CD8-positive, alpha-beta memory T cell (primary cell): Measurements from ENCODE around the gene KRTAP2-2. TPM values are rescaled to one million over a fixed set of nuclear protein-coding genes. Genes with fewer than 3 reads are reported as not detected.
"Not testable (repeated sequence)": the region's sequence is repeated elsewhere in the genome, so short reads cannot be mapped to it uniquely, and the experiment has no call there.

Source experiments
- CTCF ChIA-PET: fragments of 350-600 bp; sonication (Branson Sonifier 250); formaldehyde crosslinking; loops from one replicate; lab custom pipeline; 2021; ENCODE audit warnings: antibody characterized with exemption; lab: Charles Lee
- POLR2A ChIA-PET: fragments of 350-600 bp; sonication (Branson Sonifier 250); formaldehyde crosslinking; loops from one replicate; lab custom pipeline; 2021; ENCODE audit warnings: antibody characterized with exemption; lab: Charles Lee
- DNase-seq, 5 donors: peaks; one replicate each; pipeline versions ENCODE4 v3.0.0 to v3.0.0-alpha.2; 2020 to 2022; ENCODE audit warnings: mixed read lengths in 1 of 5
- H3K27ac ChIP-seq: one replicate; pipeline ENCODE4 v1.7.0; 2013; ENCODE audit warnings: low read depth, mild to moderate bottlenecking, low read length, moderate library complexity
- H3K27me3 ChIP-seq: 2 replicates; pipeline ENCODE4 v1.7.0; 2013; ENCODE audit warnings: low read length, mild to moderate bottlenecking; ENCODE audit not compliant: insufficient read depth, poor library complexity, severe bottlenecking
- H3K36me3 ChIP-seq: 2 replicates; pipeline ENCODE4 v1.7.0; 2013; ENCODE audit warnings: mild to moderate bottlenecking, low read length, moderate library complexity; ENCODE audit not compliant: insufficient read depth
- H3K4me1 ChIP-seq: 2 replicates; pipeline ENCODE4 v1.7.0; 2013; ENCODE audit warnings: mild to moderate bottlenecking, low read length, moderate library complexity; ENCODE audit not compliant: insufficient read depth
- H3K4me3 ChIP-seq: 2 replicates; pipeline ENCODE4 v1.7.0; 2013; ENCODE audit warnings: mild to moderate bottlenecking, low read length
- H3K9me3 ChIP-seq: 2 replicates; pipeline ENCODE4 v1.7.0; 2013; ENCODE audit warnings: mild to moderate bottlenecking, low read length
- H3K27ac Mint-ChIP-seq, 8 donors: one replicate each; pipeline ENCODE4 v1.8.0; 2020 to 2021; ENCODE audit warnings: mixed read lengths in 8 of 8, mild to moderate bottlenecking in 6 of 8, inconsistent platforms in 3 of 8, moderate library complexity in 3 of 8
- H3K27me3 Mint-ChIP-seq, 2 donors: one replicate each; pipeline ENCODE4 v1.8.0; 2020 to 2021; ENCODE audit warnings: mixed read lengths in 2 of 2, mild to moderate bottlenecking in 1 of 2, moderate library complexity in 1 of 2
- H3K36me3 Mint-ChIP-seq, 3 donors: one replicate each; pipeline ENCODE4 v1.8.0; 2020 to 2021; ENCODE audit warnings: mixed read lengths in 3 of 3, inconsistent platforms in 1 of 3, mild to moderate bottlenecking in 1 of 3
- H3K4me1 Mint-ChIP-seq, 3 donors: one replicate each; pipeline ENCODE4 v1.8.0; 2020 to 2021; ENCODE audit warnings: mixed read lengths in 3 of 3, inconsistent platforms in 1 of 3, mild to moderate bottlenecking in 1 of 3
- H3K4me3 Mint-ChIP-seq, 7 donors: one replicate each; pipeline ENCODE4 v1.8.0; 2020 to 2021; ENCODE audit warnings: mixed read lengths in 7 of 7, mild to moderate bottlenecking in 6 of 7, moderate library complexity in 4 of 7, inconsistent platforms in 2 of 7
- H3K9me3 Mint-ChIP-seq, 5 donors: one replicate each; pipeline ENCODE4 v1.8.0; 2020 to 2022; ENCODE audit warnings: mixed read lengths in 5 of 5, mild to moderate bottlenecking in 3 of 5, moderate library complexity in 2 of 5, inconsistent platforms in 1 of 5
- polyA plus RNA-seq: library from polyadenylated mRNA; unstranded; fragments of 300-500 nt; fragmentation: Illumina TruSeq; gene quantifications from one replicate; pipeline ENCODE4 v1.2.3, GENCODE V29; 2021
- total RNA-seq, 2 experiments: library from RNA; stranded (reverse); gene quantifications; one replicate each; pipeline ENCODE4 v1.2.3, GENCODE V29; 2021

KRTAP2-2 gene, protein sequence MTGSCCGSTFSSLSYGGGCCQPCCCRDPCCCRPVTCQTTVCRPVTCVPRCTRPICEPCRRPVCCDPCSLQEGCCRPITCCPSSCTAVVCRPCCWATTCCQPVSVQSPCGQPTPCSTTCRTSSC
- not detected for total RNA-seq
- polyA plus RNA-seq, result not detected

DNA sequence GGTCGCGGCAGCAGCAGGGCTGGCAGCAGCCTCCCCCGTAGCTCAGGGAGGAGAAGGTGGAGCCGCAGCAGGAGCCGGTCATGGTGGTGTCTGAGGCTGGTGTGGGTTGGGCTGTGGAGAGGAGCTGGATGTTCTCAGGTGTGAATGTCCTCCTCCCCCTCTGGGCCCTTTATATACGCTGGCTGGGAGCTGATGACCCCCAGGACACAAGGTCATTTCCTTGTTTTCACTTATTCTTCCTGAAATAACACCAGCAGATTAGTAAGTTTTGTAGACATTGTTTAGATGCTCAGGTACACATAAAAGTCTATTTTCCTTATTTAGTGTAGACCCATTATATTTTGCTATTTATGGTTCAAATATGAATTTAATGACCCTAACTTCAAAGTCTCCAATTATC lies at the start of gene KRTAP2-2:
TSS of gene KRTAP2-2 (minus strand) at position 101 of the 400 bp plus-strand sequence. CDS start at position 82, 19 bp downstream.
- H3K4me3 ChIP-seq, H3K9me3 Mint-ChIP-seq, DNase-seq, H3K36me3 Mint-ChIP-seq, H3K9me3 ChIP-seq, H3K4me1 Mint-ChIP-seq, CTCF ChIA-PET, POLR2A ChIA-PET, H3K36me3 ChIP-seq, H3K27ac Mint-ChIP-seq, H3K27ac ChIP-seq, H3K4me1 ChIP-seq, H3K27me3 ChIP-seq, H3K4me3 Mint-ChIP-seq: not testable (repeated sequence)
- H3K27me3 Mint-ChIP-seq, result peaks cover 16 to 59% of the 10 kb centered on the region in 2 donors

DNA sequence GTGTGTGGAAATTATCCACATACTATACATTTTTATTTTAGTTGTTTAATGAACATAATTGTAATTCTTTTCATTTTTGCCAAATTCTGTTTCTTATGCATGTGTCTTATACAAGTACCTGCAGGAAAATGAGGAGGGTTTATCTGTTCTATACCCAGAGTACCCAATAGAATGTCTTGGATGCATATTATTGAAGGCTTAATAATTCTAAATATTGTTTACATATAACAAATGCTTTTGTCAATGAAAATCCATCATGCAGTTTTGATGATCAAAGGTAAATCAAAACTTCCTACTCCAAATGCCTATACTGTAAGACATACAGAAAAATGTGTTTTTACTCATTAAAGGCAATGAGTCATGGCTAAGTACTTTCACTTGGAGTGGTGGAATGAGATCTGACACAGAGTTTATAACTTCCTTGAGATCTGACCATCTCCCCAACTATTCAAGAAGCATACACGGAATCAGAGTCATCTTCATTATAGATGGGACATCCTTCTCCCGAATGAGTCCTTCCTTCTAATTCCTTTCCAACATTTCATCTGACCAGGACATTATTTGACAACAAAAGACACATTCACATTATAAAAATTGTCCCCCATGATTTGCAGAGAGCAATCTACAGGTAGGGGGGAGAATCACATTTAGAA lies 49.5 kb upstream of the KRTAP2-2 start:
- CTCF ChIA-PET, H3K36me3 ChIP-seq, H3K9me3 ChIP-seq, H3K4me1 ChIP-seq, H3K27ac Mint-ChIP-seq, H3K9me3 Mint-ChIP-seq, H3K27me3 ChIP-seq, H3K4me3 ChIP-seq, H3K27ac ChIP-seq, H3K36me3 Mint-ChIP-seq, H3K4me3 Mint-ChIP-seq, DNase-seq, POLR2A ChIA-PET: not testable (repeated sequence)
- Mint-ChIP-seq H3K4me1 (peaks cover 0 to 13% (median 11%) of the 10 kb centered on the region in 3 donors), H3K27me3 (peaks cover 5 to 40% of the 10 kb centered on the region in 2 donors)

DNA sequence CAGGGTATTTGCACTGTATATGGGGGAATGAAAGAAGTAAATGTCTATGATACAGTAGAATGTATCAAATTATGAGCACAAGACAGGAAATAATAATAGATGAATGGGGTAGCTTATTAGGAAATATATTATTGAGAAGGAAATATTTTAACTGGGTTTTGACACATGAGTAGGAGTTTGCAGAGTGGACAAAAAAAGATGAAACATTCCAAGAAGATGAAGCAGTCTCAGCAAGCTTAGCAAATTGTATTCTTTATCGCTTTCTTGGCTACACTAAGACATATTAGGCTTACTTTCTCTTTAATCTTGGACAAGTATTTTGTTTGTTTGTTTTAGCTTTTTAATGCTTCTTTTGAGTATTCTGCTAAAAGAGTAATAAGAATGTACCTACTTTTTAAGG lies 48.9 kb upstream of the KRTAP2-2 start:
- Mint-ChIP-seq H3K36me3 (no peaks in the 10 kb centered on the region), H3K27me3 (peaks cover 5 to 38% of the 10 kb centered on the region in 2 donors)

DNA sequence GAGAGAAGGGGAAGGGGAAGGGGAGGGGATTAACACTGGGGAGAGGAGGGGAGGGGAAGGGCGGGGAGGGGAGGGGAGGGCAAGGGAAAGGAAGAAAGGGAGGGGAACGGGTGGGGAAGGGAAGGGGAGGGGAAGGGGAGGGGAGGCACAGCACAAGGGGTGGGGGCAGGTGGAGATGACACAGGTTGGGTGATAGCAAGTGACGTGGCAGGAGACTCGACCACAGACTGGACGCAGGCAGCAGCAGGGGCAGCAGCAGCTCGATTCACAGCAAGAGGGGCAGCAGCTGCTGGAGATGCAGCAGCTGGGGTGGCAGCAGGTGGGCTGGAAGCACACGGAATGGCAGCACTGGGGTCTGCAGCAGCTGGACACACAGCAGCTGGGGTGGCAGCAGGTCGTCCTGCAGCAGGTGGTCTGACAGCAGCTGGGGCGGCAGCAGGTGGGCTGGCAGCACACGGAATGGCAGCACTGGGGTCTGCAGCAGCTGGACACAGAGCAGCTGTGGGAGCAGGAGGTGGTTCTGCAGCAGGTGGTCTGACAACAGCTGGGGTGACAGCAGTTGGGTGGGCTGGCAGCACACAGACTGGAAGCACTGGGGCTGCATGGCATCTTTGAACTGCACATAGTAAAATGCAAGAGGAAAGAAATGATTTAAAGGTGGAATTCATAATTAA lies 46.7 kb upstream of the KRTAP2-2 start, which contains the start of gene KRTAP4-16:
TSS of gene KRTAP4-16 (minus strand) at position 624 of the 674 bp plus-strand sequence. CDS start at position 624, 0 bp downstream.
- Histone ChIP-seq H3K27me3 (no peaks in the 10 kb centered on the region), H3K27ac (no peak within 1 kb of the TSS), H3K4me1 (no peaks in the 10 kb centered on the region), H3K9me3 (no peaks in the 10 kb centered on the region), H3K36me3 (no peaks in the 10 kb centered on the region), H3K4me3 (no peak within 1 kb of the TSS)
- Mint-ChIP-seq H3K4me3 (no peak within 1 kb of the TSS), H3K27ac (no peak within 1 kb of the TSS), H3K9me3 (no peaks in the 10 kb centered on the region), H3K27me3 (peaks cover 12 to 39% of the 10 kb centered on the region in 2 donors), H3K36me3 (peaks cover 0 to 5% (median 0%) of the 10 kb centered on the region in 3 donors), H3K4me1 (peaks cover 0 to 7% (median 6%) of the 10 kb centered on the region in 3 donors)
- ChIA-PET POLR2A (no interaction called here), CTCF (no interaction called here)
- no peak for DNase-seq

More for the DNA sequence above, 48.9 kb upstream of the KRTAP2-2 start:
- DNase-seq, result no peak
- Mint-ChIP-seq H3K9me3 (no peaks in the 10 kb centered on the region), H3K4me1 (peaks cover 0 to 12% (median 11%) of the 10 kb centered on the region in 3 donors), H3K27ac (no peak overlapping the region), H3K4me3 (no peak overlapping the region)
- CTCF ChIA-PET, result no interaction called here
- no peak overlapping the region for H3K27ac ChIP-seq
- H3K4me1 ChIP-seq, result no peaks in the 10 kb centered on the region
- POLR2A ChIA-PET, result no interaction called here
- H3K9me3 ChIP-seq, result no peaks in the 10 kb centered on the region
- H3K27me3 ChIP-seq, result no peaks in the 10 kb centered on the region
- no peak overlapping the region for H3K4me3 ChIP-seq
- no peaks in the 10 kb centered on the region for H3K36me3 ChIP-seq

DNA sequence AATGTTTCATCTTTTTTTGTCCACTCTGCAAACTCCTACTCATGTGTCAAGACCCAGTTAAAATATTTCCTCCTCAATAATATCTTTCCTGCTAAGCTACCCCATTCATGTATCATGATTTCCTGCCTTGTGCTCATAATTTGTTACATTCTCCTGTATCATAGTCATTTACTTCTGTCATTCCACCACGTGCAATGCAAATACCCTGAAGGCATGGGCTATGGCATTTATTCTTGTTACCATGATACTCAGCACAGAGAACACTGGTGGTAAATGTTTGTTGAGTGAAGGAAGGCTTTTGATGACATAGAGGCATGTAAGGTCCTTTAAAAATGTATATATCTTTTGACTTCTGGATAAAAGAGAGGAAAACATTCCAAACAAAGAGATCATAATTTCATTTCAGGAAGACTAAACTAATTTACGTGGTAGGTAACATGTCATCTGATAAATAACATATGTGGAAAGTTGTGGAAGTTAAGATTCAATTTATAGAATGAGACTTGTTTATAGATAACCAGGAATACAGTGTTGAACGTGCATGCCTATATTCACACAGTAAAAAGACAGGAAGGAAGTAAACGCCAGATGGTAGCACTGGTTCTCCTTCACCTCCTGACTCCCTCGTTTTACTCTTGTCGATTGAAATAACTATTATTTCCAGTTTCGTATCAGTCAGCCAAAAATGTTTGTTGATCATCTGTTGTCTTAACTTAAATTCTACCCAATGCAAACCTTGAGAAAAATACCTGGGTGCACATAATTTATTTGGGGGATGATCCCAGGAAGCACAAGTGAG lies 44.9 kb upstream of the KRTAP2-2 start:
- H3K27ac ChIP-seq, H3K27me3 ChIP-seq, H3K36me3 ChIP-seq, DNase-seq, H3K4me1 ChIP-seq, CTCF ChIA-PET, H3K9me3 Mint-ChIP-seq, H3K4me1 Mint-ChIP-seq, H3K4me3 Mint-ChIP-seq, H3K9me3 ChIP-seq, H3K27ac Mint-ChIP-seq, H3K4me3 ChIP-seq, POLR2A ChIA-PET, H3K36me3 Mint-ChIP-seq: not testable (repeated sequence)
- peaks cover 20 to 47% of the 10 kb centered on the region in 2 donors for H3K27me3 Mint-ChIP-seq

DNA sequence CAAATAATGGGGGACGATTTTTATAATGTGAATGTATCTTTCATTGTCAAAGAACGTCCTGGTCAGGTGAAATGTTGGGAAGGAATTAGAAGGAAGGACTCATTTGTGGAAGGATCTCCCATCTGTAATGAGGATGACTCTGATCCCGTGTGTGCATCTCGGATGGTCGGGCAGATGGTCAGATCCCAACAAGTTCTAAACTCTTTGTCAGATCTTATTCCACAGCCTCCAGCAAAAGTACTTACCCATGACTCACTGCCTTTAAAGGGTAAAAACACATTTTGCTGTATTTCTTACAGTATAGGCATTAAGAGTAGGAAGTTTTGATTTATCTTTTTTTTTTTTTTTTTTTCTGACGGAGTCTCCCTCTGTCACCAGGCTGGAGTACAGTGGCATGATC lies 43.5 kb upstream of the KRTAP2-2 start:
- DNase-seq, result no peak
- Mint-ChIP-seq H3K27me3 (peaks cover 22 to 55% of the 10 kb centered on the region in 2 donors), H3K27ac (peak overlapping the region in 1 of 8 donors; percentile 23), H3K36me3 (peaks cover 0 to 5% (median 0%) of the 10 kb centered on the region in 3 donors), H3K4me1 (peaks cover 0 to 7% (median 6%) of the 10 kb centered on the region in 3 donors), H3K4me3 (no peak overlapping the region), H3K9me3 (no peaks in the 10 kb centered on the region)
- H3K27ac ChIP-seq, result no peak overlapping the region
- peaks cover 3% of the 10 kb centered on the region for H3K27me3 ChIP-seq
- no peaks in the 10 kb centered on the region for H3K4me1 ChIP-seq
- no peaks in the 10 kb centered on the region for H3K36me3 ChIP-seq
- H3K4me3 ChIP-seq, result no peak overlapping the region
- CTCF ChIA-PET, result no interaction called here
- POLR2A ChIA-PET, result no interaction called here
- no peaks in the 10 kb centered on the region for H3K9me3 ChIP-seq

DNA sequence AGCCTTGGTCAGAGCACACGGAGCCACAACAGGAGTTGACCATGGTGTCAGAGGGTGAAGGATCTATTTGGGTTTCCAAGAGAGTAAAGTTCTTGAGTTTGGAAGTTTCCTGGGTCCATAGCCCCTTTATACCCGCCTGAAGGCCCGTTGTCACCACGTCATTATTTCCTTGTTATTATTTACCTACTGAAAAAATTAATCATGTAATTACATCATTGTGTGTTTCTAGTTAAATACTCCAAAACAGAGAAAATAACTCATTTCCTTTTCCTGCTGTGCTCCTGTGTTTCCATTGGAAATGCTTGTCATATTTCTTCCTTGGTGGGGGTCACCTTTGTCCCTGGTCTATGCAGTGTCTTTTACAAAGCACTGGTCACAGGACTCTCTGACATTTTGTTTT lies 43.0 kb upstream of the KRTAP2-2 start, which contains the start of gene KRTAP4-8:
TSS of gene KRTAP4-8 (minus strand) at position 101 of the 400 bp plus-strand sequence. CDS start at position 43, 58 bp downstream.
- H3K36me3 ChIP-seq, result no peaks in the 10 kb centered on the region
- peaks cover 23 to 55% of the 10 kb centered on the region in 2 donors for H3K27me3 Mint-ChIP-seq
- POLR2A ChIA-PET, result no interaction called here
- CTCF ChIA-PET, result no interaction called here
- H3K4me3 Mint-ChIP-seq, result no peak within 1 kb of the TSS
- H3K27ac Mint-ChIP-seq, result peak within 1 kb of the TSS in 1 of 8 donors; percentile 23
- no peak within 1 kb of the TSS for H3K27ac ChIP-seq
- peaks cover 0 to 5% (median 0%) of the 10 kb centered on the region in 3 donors for H3K36me3 Mint-ChIP-seq
- H3K9me3 ChIP-seq, result no peaks in the 10 kb centered on the region
- peaks cover 0 to 7% (median 6%) of the 10 kb centered on the region in 3 donors for H3K4me1 Mint-ChIP-seq
- DNase-seq, result no peak
- no peak within 1 kb of the TSS for H3K4me3 ChIP-seq
- peaks cover 0 to 2% (median 0%) of the 10 kb centered on the region in 5 donors for H3K9me3 Mint-ChIP-seq
- H3K4me1 ChIP-seq, result no peaks in the 10 kb centered on the region
- H3K27me3 ChIP-seq, result peaks cover 3% of the 10 kb centered on the region
